ENCODE data around the gene LILRB5. TPM values are rescaled to one million over a fixed set of nuclear protein-coding genes. Genes with fewer than 3 reads are reported as not detected.
"Not testable (repeated sequence)": the region's sequence is repeated elsewhere in the genome, so short reads cannot be mapped to it uniquely, and the experiment has no call there.

LILRB5 gene
- total RNA-seq: 0.05 TPM in 1 of 2 replicates, not detected in the other

- Mint-ChIP-seq H3K27ac (no peak within 1 kb of the TSS), H3K4me3 (ENCODE audit: low read depth) (no peak within 1 kb of the TSS), H3K9me3 (no peaks in the 10 kb centered on the region), H3K36me3 (ENCODE audit: low read depth) (no peaks in the 10 kb centered on the region), H3K4me1 (ENCODE audit: low read depth) (no peaks in the 10 kb centered on the region), H3K27me3 (ENCODE audit: low read depth) (peaks cover 1% of the 10 kb centered on the region)
- intact Hi-C loops (cut with micrococcal nuclease): no loop called here
- DNase-seq (ENCODE audit: low spot score): no peak
These were observed at the start of gene LILRB5 for GRCh38 chr19:54257116-54257480. LILRB5 (minus strand) TSS chr19:54257273; CDS start chr19:54257193, 80 bp downstream.

GRCh38 chr19:54305141-54305540, 48.1 kb upstream of the LILRB5 start:
- intact Hi-C loops (cut with micrococcal nuclease): no loop called here
- no peak for DNase-seq (ENCODE audit: low spot score)
- peaks cover 9% of the 10 kb centered on the region for H3K27me3 Mint-ChIP-seq (ENCODE audit: low read depth)
- no peaks in the 10 kb centered on the region for H3K36me3 Mint-ChIP-seq (ENCODE audit: low read depth)
- H3K4me1 Mint-ChIP-seq (ENCODE audit: low read depth): peaks cover 17% of the 10 kb centered on the region
- H3K4me3 Mint-ChIP-seq (ENCODE audit: low read depth): no peak overlapping the region
- H3K27ac Mint-ChIP-seq: peak overlapping the region; percentile 56
- H3K9me3 Mint-ChIP-seq: no peaks in the 10 kb centered on the region

- H3K27me3 Mint-ChIP-seq (ENCODE audit: low read depth): peaks cover 7% of the 10 kb centered on the region
- intact Hi-C loops (cut with micrococcal nuclease): no loop called here
- no peaks in the 10 kb centered on the region for H3K36me3 Mint-ChIP-seq (ENCODE audit: low read depth)
- H3K4me3 Mint-ChIP-seq (ENCODE audit: low read depth): no peak overlapping the region
- H3K9me3 Mint-ChIP-seq: no peaks in the 10 kb centered on the region
- peaks cover 17% of the 10 kb centered on the region for H3K4me1 Mint-ChIP-seq (ENCODE audit: low read depth)
- no peak overlapping the region for H3K27ac Mint-ChIP-seq
- no peak for DNase-seq (ENCODE audit: low spot score)
These were observed 45.2 kb upstream of the LILRB5 start for GRCh38 chr19:54302257-54302656.

- intact Hi-C loops (cut with micrococcal nuclease): no loop called here
- peaks cover 7% of the 10 kb centered on the region for H3K27me3 Mint-ChIP-seq (ENCODE audit: low read depth)
- no peaks in the 10 kb centered on the region for H3K36me3 Mint-ChIP-seq (ENCODE audit: low read depth)
- H3K27ac Mint-ChIP-seq: no peak overlapping the region
- no peak for DNase-seq (ENCODE audit: low spot score)
- no peaks in the 10 kb centered on the region for H3K9me3 Mint-ChIP-seq
- H3K4me1 Mint-ChIP-seq (ENCODE audit: low read depth): peaks cover 11% of the 10 kb centered on the region
- H3K4me3 Mint-ChIP-seq (ENCODE audit: low read depth): no peak overlapping the region
These were observed 42.4 kb upstream of the LILRB5 start for GRCh38 chr19:54299515-54299914.

GRCh38 chr19:54299126-54299498, 42.0 kb upstream of the LILRB5 start:
- H3K27me3 Mint-ChIP-seq (ENCODE audit: low read depth): peaks cover 7% of the 10 kb centered on the region
- DNase-seq (ENCODE audit: low spot score): no peak
- intact Hi-C loops (cut with micrococcal nuclease): no loop called here
- H3K4me3 Mint-ChIP-seq (ENCODE audit: low read depth): no peak overlapping the region
- H3K27ac Mint-ChIP-seq: no peak overlapping the region
- H3K36me3 Mint-ChIP-seq (ENCODE audit: low read depth): no peaks in the 10 kb centered on the region
- peaks cover 7% of the 10 kb centered on the region for H3K4me1 Mint-ChIP-seq (ENCODE audit: low read depth)
- no peaks in the 10 kb centered on the region for H3K9me3 Mint-ChIP-seq

- peaks cover 8% of the 10 kb centered on the region for H3K27me3 Mint-ChIP-seq (ENCODE audit: low read depth)
- no peaks in the 10 kb centered on the region for H3K36me3 Mint-ChIP-seq (ENCODE audit: low read depth)
- intact Hi-C loops (cut with micrococcal nuclease): no loop called here
- DNase-seq (ENCODE audit: low spot score): no peak
- H3K4me1 Mint-ChIP-seq (ENCODE audit: low read depth): peaks cover 6% of the 10 kb centered on the region
- no peak overlapping the region for H3K4me3 Mint-ChIP-seq (ENCODE audit: low read depth)
- no peaks in the 10 kb centered on the region for H3K9me3 Mint-ChIP-seq
- H3K27ac Mint-ChIP-seq: no peak overlapping the region
These were observed 41.5 kb upstream of the LILRB5 start for GRCh38 chr19:54298357-54299125.

GRCh38 chr19:54297759-54298305, 40.8 kb upstream of the LILRB5 start:
- H3K4me1 Mint-ChIP-seq (ENCODE audit: low read depth): peaks cover 2% of the 10 kb centered on the region
- H3K27ac Mint-ChIP-seq: no peak overlapping the region
- DNase-seq (ENCODE audit: low spot score): no peak
- intact Hi-C loops (cut with micrococcal nuclease): no loop called here
- H3K27me3 Mint-ChIP-seq (ENCODE audit: low read depth): peaks cover 12% of the 10 kb centered on the region
- H3K36me3 Mint-ChIP-seq (ENCODE audit: low read depth): no peaks in the 10 kb centered on the region
- H3K4me3 Mint-ChIP-seq (ENCODE audit: low read depth): no peak overlapping the region
- H3K9me3 Mint-ChIP-seq: no peaks in the 10 kb centered on the region

GRCh38 chr19:54294539-54294938, 37.5 kb upstream of the LILRB5 start:
- H3K36me3 Mint-ChIP-seq (ENCODE audit: low read depth): no peaks in the 10 kb centered on the region
- no peaks in the 10 kb centered on the region for H3K9me3 Mint-ChIP-seq
- intact Hi-C loops (cut with micrococcal nuclease): no loop called here
- peaks cover 3% of the 10 kb centered on the region for H3K4me1 Mint-ChIP-seq (ENCODE audit: low read depth)
- no peak overlapping the region for H3K27ac Mint-ChIP-seq
- H3K27me3 Mint-ChIP-seq (ENCODE audit: low read depth): peaks cover 7% of the 10 kb centered on the region
- DNase-seq (ENCODE audit: low spot score): no peak
- H3K4me3 Mint-ChIP-seq (ENCODE audit: low read depth): no peak overlapping the region

- peaks cover 21% of the 10 kb centered on the region for H3K27me3 Mint-ChIP-seq (ENCODE audit: low read depth)
- H3K4me3 Mint-ChIP-seq (ENCODE audit: low read depth); H3K4me1 Mint-ChIP-seq (ENCODE audit: low read depth); DNase-seq (ENCODE audit: low spot score); H3K9me3 Mint-ChIP-seq; H3K36me3 Mint-ChIP-seq (ENCODE audit: low read depth); intact Hi-C loops (cut with micrococcal nuclease); H3K27ac Mint-ChIP-seq: not testable (repeated sequence)
These were observed 32.1 kb upstream of the LILRB5 start for GRCh38 chr19:54289160-54289559.

- intact Hi-C loops (cut with micrococcal nuclease): no loop called here
- Mint-ChIP-seq H3K9me3 (no peaks in the 10 kb centered on the region), H3K27me3 (ENCODE audit: low read depth) (peaks cover 23% of the 10 kb centered on the region), H3K27ac (no peak overlapping the region), H3K36me3 (ENCODE audit: low read depth) (no peaks in the 10 kb centered on the region), H3K4me1 (ENCODE audit: low read depth) (peaks cover 2% of the 10 kb centered on the region), H3K4me3 (ENCODE audit: low read depth) (no peak overlapping the region)
- no peak for DNase-seq (ENCODE audit: low spot score)
These were observed 30.4 kb upstream of the LILRB5 start for GRCh38 chr19:54287456-54287855.

GRCh38 chr19:54286283-54286682, 29.2 kb upstream of the LILRB5 start:
- H3K27ac Mint-ChIP-seq; H3K4me3 Mint-ChIP-seq (ENCODE audit: low read depth); DNase-seq (ENCODE audit: low spot score); H3K4me1 Mint-ChIP-seq (ENCODE audit: low read depth); intact Hi-C loops (cut with micrococcal nuclease); H3K9me3 Mint-ChIP-seq; H3K36me3 Mint-ChIP-seq (ENCODE audit: low read depth): not testable (repeated sequence)
- peaks cover 29% of the 10 kb centered on the region for H3K27me3 Mint-ChIP-seq (ENCODE audit: low read depth)

- DNase-seq (ENCODE audit: low spot score); H3K9me3 Mint-ChIP-seq; intact Hi-C loops (cut with micrococcal nuclease); H3K4me3 Mint-ChIP-seq (ENCODE audit: low read depth); H3K27ac Mint-ChIP-seq; H3K4me1 Mint-ChIP-seq (ENCODE audit: low read depth); H3K36me3 Mint-ChIP-seq (ENCODE audit: low read depth): not testable (repeated sequence)
- H3K27me3 Mint-ChIP-seq (ENCODE audit: low read depth): peaks cover 35% of the 10 kb centered on the region
These were observed 28.5 kb upstream of the LILRB5 start for GRCh38 chr19:54285427-54286056.

- no peaks in the 10 kb centered on the region for H3K4me1 Mint-ChIP-seq (ENCODE audit: low read depth)
- H3K9me3 Mint-ChIP-seq: no peaks in the 10 kb centered on the region
- peaks cover 32% of the 10 kb centered on the region for H3K27me3 Mint-ChIP-seq (ENCODE audit: low read depth)
- H3K27ac Mint-ChIP-seq: no peak overlapping the region
- no peak overlapping the region for H3K4me3 Mint-ChIP-seq (ENCODE audit: low read depth)
- no peak for DNase-seq (ENCODE audit: low spot score)
- intact Hi-C loops (cut with micrococcal nuclease): no loop called here
- H3K36me3 Mint-ChIP-seq (ENCODE audit: low read depth): no peaks in the 10 kb centered on the region
These were observed 25.8 kb upstream of the LILRB5 start for GRCh38 chr19:54282686-54283470.
